ENCODE results near the gene GABRA5.
"Not testable (repeated sequence)": the region's sequence is repeated elsewhere in the genome, so short reads cannot be mapped to it uniquely, and the experiment has no call there.

GABRA5 gene

DNA sequence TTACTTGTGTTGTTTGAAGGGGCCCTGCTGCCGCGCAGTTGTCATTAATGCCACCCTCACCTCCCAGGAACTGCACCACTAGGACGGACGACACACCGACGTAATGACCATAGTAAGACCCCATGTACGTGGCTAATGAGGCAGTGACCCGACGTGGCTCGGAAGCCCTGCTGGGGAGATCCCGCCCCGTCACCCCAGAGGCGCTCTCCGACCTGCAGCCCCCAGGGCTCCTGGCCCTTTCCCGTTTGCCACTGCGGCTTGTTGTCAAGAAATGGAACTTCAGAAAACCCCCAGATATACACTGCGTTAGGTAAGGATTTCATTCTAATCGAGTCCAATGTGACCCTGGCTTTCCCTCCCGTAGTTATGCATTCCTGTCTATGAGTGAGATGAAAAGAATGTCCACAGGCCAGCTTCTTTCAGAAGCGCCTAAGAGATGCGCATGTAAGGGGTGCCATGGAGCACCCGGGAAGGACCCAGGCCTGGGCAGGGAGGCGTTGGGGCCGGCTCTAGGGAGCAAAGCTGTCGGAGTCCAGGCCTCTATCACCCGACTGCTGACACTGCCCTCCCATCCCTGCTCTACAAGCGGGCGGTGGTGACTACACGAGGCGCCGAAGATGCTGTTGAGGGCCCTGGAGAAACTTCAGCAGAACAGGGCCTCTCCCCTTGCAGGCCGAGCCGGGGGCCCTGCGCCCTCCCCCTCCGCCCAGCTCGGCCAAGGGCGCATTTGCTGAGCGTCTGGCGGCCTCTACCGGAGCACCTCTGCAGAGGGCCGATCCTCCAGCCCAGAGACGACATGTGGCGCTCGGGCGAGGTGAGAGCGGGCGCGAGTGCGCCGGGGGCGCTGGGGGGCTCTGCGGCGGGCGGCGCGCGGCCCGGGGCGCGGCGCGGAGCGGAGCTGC, at the start of gene GABRA5:
Gene GABRA5 (plus strand): TSS at position 765 of the 902 bp plus-strand sequence. CDS start 2,187 bp downstream, outside the sequence.
- H3K36me3 ChIP-seq (ENCODE audit: low read depth) = no peaks in the 10 kb centered on the region
- ATAC-seq (ENCODE audit: low read depth) = peak; percentile 67
- TF ChIP-seq, protein P1, sequence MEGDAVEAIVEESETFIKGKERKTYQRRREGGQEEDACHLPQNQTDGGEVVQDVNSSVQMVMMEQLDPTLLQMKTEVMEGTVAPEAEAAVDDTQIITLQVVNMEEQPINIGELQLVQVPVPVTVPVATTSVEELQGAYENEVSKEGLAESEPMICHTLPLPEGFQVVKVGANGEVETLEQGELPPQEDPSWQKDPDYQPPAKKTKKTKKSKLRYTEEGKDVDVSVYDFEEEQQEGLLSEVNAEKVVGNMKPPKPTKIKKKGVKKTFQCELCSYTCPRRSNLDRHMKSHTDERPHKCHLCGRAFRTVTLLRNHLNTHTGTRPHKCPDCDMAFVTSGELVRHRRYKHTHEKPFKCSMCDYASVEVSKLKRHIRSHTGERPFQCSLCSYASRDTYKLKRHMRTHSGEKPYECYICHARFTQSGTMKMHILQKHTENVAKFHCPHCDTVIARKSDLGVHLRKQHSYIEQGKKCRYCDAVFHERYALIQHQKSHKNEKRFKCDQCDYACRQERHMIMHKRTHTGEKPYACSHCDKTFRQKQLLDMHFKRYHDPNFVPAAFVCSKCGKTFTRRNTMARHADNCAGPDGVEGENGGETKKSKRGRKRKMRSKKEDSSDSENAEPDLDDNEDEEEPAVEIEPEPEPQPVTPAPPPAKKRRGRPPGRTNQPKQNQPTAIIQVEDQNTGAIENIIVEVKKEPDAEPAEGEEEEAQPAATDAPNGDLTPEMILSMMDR (IDR thresholded peaks at IDR 0.05; ENCODE audit: poor library complexity, severe bottlenecking) = peak; percentile 28
- DNase-seq (ENCODE audit: low spot score) = no peak
- H3K27me3 ChIP-seq (ENCODE audit: insufficient read depth, poor library complexity, severe bottlenecking) = peaks cover 60% of the 10 kb centered on the region
- no peaks in the 10 kb centered on the region for H3K4me1 ChIP-seq (ENCODE audit: insufficient read depth, poor library complexity, severe bottlenecking)
- no peaks in the 10 kb centered on the region for H3K9me3 ChIP-seq (ENCODE audit: severe bottlenecking)
- no peak within 1 kb of the TSS for H3K4me3 ChIP-seq (ENCODE audit: severe bottlenecking)
- H3K27ac ChIP-seq (ENCODE audit: poor library complexity, severe bottlenecking) = no peak within 1 kb of the TSS

DNA sequence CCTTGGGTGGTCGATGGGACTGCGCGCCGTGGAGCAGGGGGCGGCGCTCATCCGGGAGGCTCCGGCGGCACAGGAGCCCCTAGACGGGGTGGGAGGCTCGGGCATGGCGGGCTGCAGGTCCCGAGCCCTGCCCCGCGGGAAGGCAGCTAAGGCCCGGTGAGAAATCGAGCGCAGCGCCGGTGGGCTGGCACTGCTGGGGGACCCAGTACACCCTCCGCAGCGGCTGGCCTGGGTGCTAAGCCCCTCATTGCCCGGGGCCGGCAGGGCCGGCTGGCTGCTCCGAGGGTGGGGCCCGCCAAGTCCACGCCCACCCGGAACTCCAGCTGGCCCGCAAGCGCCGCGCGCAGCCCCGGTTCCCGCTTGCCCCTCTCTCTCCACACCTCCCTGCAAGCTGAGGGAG, 35.7 kb upstream of the GABRA5 start:
- H3K36me3 ChIP-seq (ENCODE audit: low read depth); H3K9me3 ChIP-seq (ENCODE audit: severe bottlenecking); H3K27ac ChIP-seq (ENCODE audit: poor library complexity, severe bottlenecking); DNase-seq (ENCODE audit: low spot score); H3K4me3 ChIP-seq (ENCODE audit: severe bottlenecking); H3K4me1 ChIP-seq (ENCODE audit: insufficient read depth, poor library complexity, severe bottlenecking); ATAC-seq (ENCODE audit: low read depth): not testable (repeated sequence)
- peaks cover 23% of the 10 kb centered on the region for H3K27me3 ChIP-seq (ENCODE audit: insufficient read depth, poor library complexity, severe bottlenecking)

DNA sequence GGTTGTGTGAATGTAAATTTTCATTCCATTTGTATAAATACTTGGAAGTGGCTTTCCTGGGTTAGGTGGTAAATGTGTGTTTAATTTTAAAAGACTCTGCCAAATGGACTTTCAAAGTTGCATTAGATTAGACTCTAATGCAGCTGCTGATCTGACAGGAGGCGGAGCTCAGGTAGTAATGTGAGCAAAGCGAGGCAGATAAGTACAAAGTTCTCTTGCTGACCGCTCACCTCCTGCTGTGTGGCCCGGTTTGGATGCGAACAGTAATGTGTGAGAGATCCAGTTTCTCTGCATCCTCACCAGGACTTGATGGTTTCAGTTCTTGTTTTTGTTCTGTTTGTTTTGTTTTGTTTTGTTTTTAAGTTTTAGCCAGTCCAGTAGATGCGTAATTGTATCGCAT, 34.9 kb upstream of the GABRA5 start:
- ATAC-seq (ENCODE audit: low read depth) (no peak), DNase-seq (ENCODE audit: low spot score) (no peak)
- H3K9me3 ChIP-seq (ENCODE audit: severe bottlenecking) = peaks cover 8% of the 10 kb centered on the region
- peaks cover 23% of the 10 kb centered on the region for H3K27me3 ChIP-seq (ENCODE audit: insufficient read depth, poor library complexity, severe bottlenecking)
- TF ChIP-seq, protein P1 (IDR thresholded peaks at IDR 0.05; ENCODE audit: poor library complexity, severe bottlenecking) = no peak
- no peaks in the 10 kb centered on the region for H3K4me1 ChIP-seq (ENCODE audit: insufficient read depth, poor library complexity, severe bottlenecking)
- H3K4me3 ChIP-seq (ENCODE audit: severe bottlenecking) = no peak overlapping the region
- H3K27ac ChIP-seq (ENCODE audit: poor library complexity, severe bottlenecking) = no peak overlapping the region
- H3K36me3 ChIP-seq (ENCODE audit: low read depth) = no peaks in the 10 kb centered on the region

DNA sequence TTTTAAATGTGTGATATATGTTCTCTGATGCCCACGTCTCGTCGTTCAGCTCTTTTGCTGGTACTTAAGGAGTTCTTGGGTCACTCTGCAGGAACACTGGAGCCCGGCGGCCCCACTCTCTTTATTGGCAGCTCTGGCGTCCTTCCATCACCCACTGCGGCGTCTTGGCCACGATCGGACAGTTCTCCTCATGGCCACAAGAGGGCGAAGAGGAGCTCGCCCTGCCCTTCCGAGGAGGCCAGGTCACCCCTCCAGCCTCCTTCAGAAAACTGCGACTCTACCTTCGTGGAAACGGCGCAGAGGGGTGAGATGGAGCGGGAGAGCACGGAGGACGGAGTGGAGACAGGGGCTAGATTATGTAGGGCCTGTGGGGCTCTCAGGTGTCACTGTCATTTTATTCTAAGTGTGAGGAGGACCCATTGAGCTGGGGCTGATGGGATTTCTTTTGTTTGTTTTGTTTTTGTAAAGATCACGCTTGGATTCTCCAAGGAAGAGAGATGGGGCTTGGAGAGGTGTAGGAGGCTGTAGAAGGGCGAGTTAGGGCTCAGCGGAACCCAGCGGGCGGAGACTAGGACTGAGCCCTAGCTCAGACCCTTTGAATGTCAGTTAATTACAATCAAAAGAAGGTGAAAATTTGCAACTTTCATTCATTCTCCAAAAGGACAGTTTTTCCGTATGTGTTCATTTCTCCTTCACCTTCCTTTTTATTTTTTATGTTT, 28.0 kb upstream of the GABRA5 start:
- H3K36me3 ChIP-seq (ENCODE audit: low read depth) = no peaks in the 10 kb centered on the region
- no peaks in the 10 kb centered on the region for H3K4me1 ChIP-seq (ENCODE audit: insufficient read depth, poor library complexity, severe bottlenecking)
- no peak overlapping the region for H3K27ac ChIP-seq (ENCODE audit: poor library complexity, severe bottlenecking)
- H3K9me3 ChIP-seq (ENCODE audit: severe bottlenecking) = peaks cover 2% of the 10 kb centered on the region
- DNase-seq (ENCODE audit: low spot score) (no peak), ATAC-seq (ENCODE audit: low read depth) (peak; percentile 67)
- TF ChIP-seq, protein P1 (IDR thresholded peaks at IDR 0.05; ENCODE audit: poor library complexity, severe bottlenecking) = peak; percentile 90
- H3K27me3 ChIP-seq (ENCODE audit: insufficient read depth, poor library complexity, severe bottlenecking) = peaks cover 54% of the 10 kb centered on the region
- no peak overlapping the region for H3K4me3 ChIP-seq (ENCODE audit: severe bottlenecking)

DNA sequence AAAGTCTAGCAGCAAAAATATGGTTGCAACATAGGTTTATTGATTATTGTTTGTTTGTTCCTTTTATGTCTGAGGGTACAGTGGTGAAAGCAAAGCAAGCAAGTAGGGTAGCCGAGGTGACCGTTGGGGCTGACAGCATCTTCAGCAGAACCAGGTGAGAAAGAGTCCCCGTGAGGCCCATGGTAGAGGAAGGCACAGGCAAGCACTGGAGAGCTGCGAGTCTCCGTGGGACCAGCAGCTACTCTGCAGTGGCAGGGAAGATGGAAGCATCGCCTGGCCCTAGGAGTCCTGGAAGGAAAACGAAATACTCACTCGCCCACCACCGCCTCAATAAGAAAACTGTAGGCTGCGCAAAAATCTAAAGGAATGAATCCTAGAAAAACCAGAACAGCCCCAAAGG, 25.3 kb upstream of the GABRA5 start:
- TF ChIP-seq, protein P1 (IDR thresholded peaks at IDR 0.05; ENCODE audit: poor library complexity, severe bottlenecking) = no peak
- Histone ChIP-seq H3K9me3 (ENCODE audit: severe bottlenecking) (peaks cover under 1% of the 10 kb centered on the region), H3K4me1 (ENCODE audit: insufficient read depth, poor library complexity, severe bottlenecking) (no peaks in the 10 kb centered on the region), H3K36me3 (ENCODE audit: low read depth) (no peaks in the 10 kb centered on the region), H3K4me3 (ENCODE audit: severe bottlenecking) (no peak overlapping the region), H3K27me3 (ENCODE audit: insufficient read depth, poor library complexity, severe bottlenecking) (peaks cover 48% of the 10 kb centered on the region), H3K27ac (ENCODE audit: poor library complexity, severe bottlenecking) (no peak overlapping the region)
- DNase-seq (ENCODE audit: low spot score) = no peak
- no peak for ATAC-seq (ENCODE audit: low read depth)
